ENCODE measurements around the gene EFNA5. TPM values are rescaled to one million over a fixed set of nuclear protein-coding genes. Genes with fewer than 3 reads are reported as not detected.

The EFNA5 gene
- polyA plus RNA-seq, 1 donor (not counting 4 experiments of a cell fraction or from before 2014, with no cell fraction given) = 4.8 TPM

- FAIRE-seq = no peak
- no peak overlapping the region for H3K4me3 ChIP-seq (ENCODE audit: control insufficient read depth in 2 of 3, extremely low read depth in 1 of 3, insufficient read depth in 2 of 3, low read depth in 1 of 3, low read length in 3 of 3)
- dilution Hi-C loops (cut with MboI; ENCODE audit: extremely low pct_ligation_motif_present, low sequenced_read_pairs) = no loop called here
- no peaks in the 10 kb centered on the region for H3K9me1 ChIP-seq (ENCODE audit: control insufficient read depth, extremely low read depth, insufficient read depth, low read length)
- no peaks in the 10 kb centered on the region for H3K27me3 ChIP-seq (ENCODE audit: control insufficient read depth, extremely low read depth, insufficient read depth, low read length)
- DNase-seq (ENCODE audit: low read depth, low spot score) = no peak
- H3K9me3 ChIP-seq (ENCODE audit: control insufficient read depth, low read depth, low read length) = no peaks in the 10 kb centered on the region
- no peak overlapping the region for H3K9ac ChIP-seq (ENCODE audit: control insufficient read depth, extremely low read depth, insufficient read depth, low read length)
- no peaks in the 10 kb centered on the region for H4K20me1 ChIP-seq (ENCODE audit: control insufficient read depth, extremely low read depth, insufficient read depth, low read length)
- H3K27ac ChIP-seq (ENCODE audit: control insufficient read depth, insufficient read depth, low read length) = no peak overlapping the region
- no peak overlapping the region for H2AFZ ChIP-seq (ENCODE audit: control insufficient read depth, low read length)
- no peaks in the 10 kb centered on the region for H3K79me2 ChIP-seq (ENCODE audit: control insufficient read depth, insufficient read depth, low read length)
- no peaks in the 10 kb centered on the region for H3K36me3 ChIP-seq (ENCODE audit: control insufficient read depth in 2 of 2, extremely low read depth in 1 of 2, insufficient read depth in 2 of 2, low read length in 2 of 2)
- TF ChIP-seq EZH2 (IDR thresholded peaks at IDR 0.05; ENCODE audit: low read length) = no peak
- H3K4me2 ChIP-seq (ENCODE audit: control insufficient read depth, extremely low read depth, insufficient read depth, low read depth, low read length) = no peak overlapping the region
- H3K4me1 ChIP-seq (ENCODE audit: control insufficient read depth, extremely low read depth, insufficient read depth, low read length) = peaks cover 13% of the 10 kb centered on the region
These were observed 251.2 kb downstream of the EFNA5 start for GRCh38 chr5:107419498-107419897.

GRCh38 chr5:107418902-107419301 is 251.8 kb downstream of the EFNA5 start:
- Histone ChIP-seq H2AFZ (ENCODE audit: control insufficient read depth, low read length) (no peak overlapping the region), H3K4me3 (ENCODE audit: control insufficient read depth in 2 of 3, extremely low read depth in 1 of 3, insufficient read depth in 2 of 3, low read depth in 1 of 3, low read length in 3 of 3) (no peak overlapping the region), H3K79me2 (ENCODE audit: control insufficient read depth, insufficient read depth, low read length) (no peaks in the 10 kb centered on the region), H3K4me1 (ENCODE audit: control insufficient read depth, extremely low read depth, insufficient read depth, low read length) (peaks cover 10% of the 10 kb centered on the region), H3K27me3 (ENCODE audit: control insufficient read depth, extremely low read depth, insufficient read depth, low read length) (no peaks in the 10 kb centered on the region), H3K4me2 (ENCODE audit: control insufficient read depth, extremely low read depth, insufficient read depth, low read depth, low read length) (no peak overlapping the region), H3K9me3 (ENCODE audit: control insufficient read depth, low read depth, low read length) (no peaks in the 10 kb centered on the region), H3K9me1 (ENCODE audit: control insufficient read depth, extremely low read depth, insufficient read depth, low read length) (no peaks in the 10 kb centered on the region), H4K20me1 (ENCODE audit: control insufficient read depth, extremely low read depth, insufficient read depth, low read length) (no peaks in the 10 kb centered on the region), H3K27ac (ENCODE audit: control insufficient read depth, insufficient read depth, low read length) (no peak overlapping the region), H3K36me3 (ENCODE audit: control insufficient read depth in 2 of 2, extremely low read depth in 1 of 2, insufficient read depth in 2 of 2, low read length in 2 of 2) (no peaks in the 10 kb centered on the region), H3K9ac (ENCODE audit: control insufficient read depth, extremely low read depth, insufficient read depth, low read length) (no peak overlapping the region)
- dilution Hi-C loops (cut with MboI; ENCODE audit: extremely low pct_ligation_motif_present, low sequenced_read_pairs) = no loop called here
- DNase-seq (ENCODE audit: low read depth, low spot score) = no peak
- TF ChIP-seq CTCF (optimal IDR thresholded peaks at IDR 0.05 in 1 of 3, IDR thresholded peaks at IDR 0.05 in 1 of 3, conservative IDR thresholded peaks at IDR 0.05 in 1 of 3; ENCODE audit: extremely low read depth in 1 of 3, insufficient read depth in 2 of 3, low read length in 3 of 3) (no peak), EZH2 (IDR thresholded peaks at IDR 0.05; ENCODE audit: low read length) (no peak)
- FAIRE-seq = no peak

GRCh38 chr5:107418071-107418470 is 252.7 kb downstream of the EFNA5 start:
- TF ChIP-seq EZH2 (IDR thresholded peaks at IDR 0.05; ENCODE audit: low read length) (no peak), CTCF (optimal IDR thresholded peaks at IDR 0.05 in 1 of 3, IDR thresholded peaks at IDR 0.05 in 1 of 3, conservative IDR thresholded peaks at IDR 0.05 in 1 of 3; ENCODE audit: extremely low read depth in 1 of 3, insufficient read depth in 2 of 3, low read length in 3 of 3) (no peak)
- H3K9me3 ChIP-seq (ENCODE audit: control insufficient read depth, low read depth, low read length) = no peaks in the 10 kb centered on the region
- H3K4me2 ChIP-seq (ENCODE audit: control insufficient read depth, extremely low read depth, insufficient read depth, low read depth, low read length) = no peak overlapping the region
- dilution Hi-C loops (cut with MboI; ENCODE audit: extremely low pct_ligation_motif_present, low sequenced_read_pairs) = no loop called here
- no peaks in the 10 kb centered on the region for H3K79me2 ChIP-seq (ENCODE audit: control insufficient read depth, insufficient read depth, low read length)
- no peaks in the 10 kb centered on the region for H3K27me3 ChIP-seq (ENCODE audit: control insufficient read depth, extremely low read depth, insufficient read depth, low read length)
- DNase-seq (ENCODE audit: low read depth, low spot score) = no peak
- no peaks in the 10 kb centered on the region for H3K36me3 ChIP-seq (ENCODE audit: control insufficient read depth in 2 of 2, extremely low read depth in 1 of 2, insufficient read depth in 2 of 2, low read length in 2 of 2)
- H2AFZ ChIP-seq (ENCODE audit: control insufficient read depth, low read length) = no peak overlapping the region
- no peak overlapping the region for H3K4me3 ChIP-seq (ENCODE audit: control insufficient read depth in 2 of 3, extremely low read depth in 1 of 3, insufficient read depth in 2 of 3, low read depth in 1 of 3, low read length in 3 of 3)
- H3K9me1 ChIP-seq (ENCODE audit: control insufficient read depth, extremely low read depth, insufficient read depth, low read length) = no peaks in the 10 kb centered on the region
- H3K9ac ChIP-seq (ENCODE audit: control insufficient read depth, extremely low read depth, insufficient read depth, low read length) = no peak overlapping the region
- no peaks in the 10 kb centered on the region for H4K20me1 ChIP-seq (ENCODE audit: control insufficient read depth, extremely low read depth, insufficient read depth, low read length)
- FAIRE-seq = no peak
- no peak overlapping the region for H3K27ac ChIP-seq (ENCODE audit: control insufficient read depth, insufficient read depth, low read length)
- peaks cover 5% of the 10 kb centered on the region for H3K4me1 ChIP-seq (ENCODE audit: control insufficient read depth, extremely low read depth, insufficient read depth, low read length)

All from keratinocyte (primary cell).